Neural cell (in vitro differentiated cells): ENCODE measurements around the gene RUSC1. TPM values are rescaled to one million over a fixed set of nuclear protein-coding genes. Genes with fewer than 3 reads are reported as not detected.

Experiments used
- H2AFZ ChIP-seq: fragments of 200-600, 300-800 bp; sonication (generic), shearing (Covaris generic); 2 replicates; pipeline ENCODE4 v1.6.0; 2014; ENCODE audit warnings: low read depth, mild to moderate bottlenecking, antibody characterized with exemption, low read length, moderate library complexity
- H3F3A ChIP-seq: fragments of 200-600 bp; shearing (Covaris generic); 2 replicates; pipeline ENCODE4 v1.6.1; 2016; ENCODE audit warnings: mild to moderate bottlenecking, moderate library complexity, mixed read lengths, antibody characterized with exemption, low read length; ENCODE audit not compliant: insufficient read depth, poor library complexity, severe bottlenecking
- H3K27ac ChIP-seq: fragments of 200-600, 300-800 bp; sonication (generic), shearing (Covaris generic); 2 replicates; pipeline ENCODE4 v1.5.1; 2014; ENCODE audit warnings: mild to moderate bottlenecking, low read length, moderate library complexity
- H3K27me3 ChIP-seq: fragments of 300-800, 200-600 bp; sonication (generic), shearing (Covaris generic); 2 replicates; pipeline ENCODE4 v1.6.0; 2014; ENCODE audit warnings: mild to moderate bottlenecking, low read depth, low read length, moderate library complexity; ENCODE audit not compliant: insufficient read depth
- H3K36me3 ChIP-seq: fragments of 300-800, 200-600 bp; sonication (generic), shearing (Covaris generic); 2 replicates; pipeline ENCODE4 v1.5.1; 2014; ENCODE audit warnings: mild to moderate bottlenecking, antibody characterized with exemption, low read length, moderate library complexity; ENCODE audit not compliant: insufficient read depth
- H3K4me2 ChIP-seq: fragments of 300-800, 200-600 bp; sonication (generic), shearing (Covaris generic); 2 replicates; pipeline ENCODE4 v1.6.0; 2014; ENCODE audit warnings: mild to moderate bottlenecking, low read length
- H3K4me3 ChIP-seq: fragments of 300-800, 200-600 bp; sonication (generic), shearing (Covaris generic); 2 replicates; pipeline ENCODE4 v1.5.1; 2014; ENCODE audit warnings: mild to moderate bottlenecking, low read length, moderate library complexity
- H3K79me2 ChIP-seq: fragments of 200-600 bp; shearing (Covaris generic); replicated peaks from 2 replicates; pipeline ENCODE4 v1.6.0; 2014; ENCODE audit warnings: mild to moderate bottlenecking, low read length, moderate library complexity; ENCODE audit not compliant: insufficient read depth
- H3K9ac ChIP-seq: fragments of 300-800, 200-600 bp; sonication (generic), shearing (Covaris generic); 2 replicates; pipeline ENCODE4 v1.6.1; 2016; ENCODE audit warnings: mild to moderate bottlenecking, low read length, mixed read lengths
- H3K9me2 ChIP-seq: fragments of 200-600 bp; shearing (Covaris generic); 2 replicates; pipeline ENCODE4 v1.6.1; 2016; ENCODE audit warnings: mild to moderate bottlenecking, low read length, mixed read lengths; ENCODE audit not compliant: insufficient read depth
- H3K9me3 ChIP-seq: fragments of 200-600, 300-800 bp; sonication (generic), shearing (Covaris generic); 2 replicates; pipeline ENCODE4 v1.6.1; 2016; ENCODE audit warnings: mild to moderate bottlenecking, mixed run types, low read length, moderate library complexity, mixed read lengths
- H4K20me1 ChIP-seq: fragments of 200-600 bp; shearing (Covaris generic); 2 replicates; pipeline ENCODE4 v1.6.1; 2016; ENCODE audit warnings: mild to moderate bottlenecking, mixed run types; ENCODE audit not compliant: insufficient read depth
- EP300 ChIP-seq: fragments of 450-650 bp; conservative IDR thresholded peaks from 2 replicates; pipeline ENCODE4 v1.6.1; 2014; ENCODE audit warnings: antibody characterized with exemption, mild to moderate bottlenecking, moderate library complexity; ENCODE audit not compliant: poor library complexity, severe bottlenecking
- EZH2 ChIP-seq: fragments of 200-600, 300-800 bp; shearing (Covaris generic), sonication (generic); IDR thresholded peaks from 2 replicates; pipeline ENCODE4 v1.6.1; 2014; ENCODE audit warnings: antibody characterized with exemption, low read length, borderline replicate concordance, mild to moderate bottlenecking; ENCODE audit not compliant: insufficient read depth, poor library complexity, severe bottlenecking
- MXI1 ChIP-seq: fragments of 450-650 bp; conservative IDR thresholded peaks from 2 replicates; pipeline ENCODE4 v1.6.1; 2014; ENCODE audit warnings: antibody characterized with exemption, mild to moderate bottlenecking; ENCODE audit not compliant: poor library complexity, severe bottlenecking
- POLR2AphosphoS5 ChIP-seq: IDR thresholded peaks from 2 replicates; pipeline ENCODE4 v1.6.1; 2012
- RAD21 ChIP-seq: fragments of 450-650 bp; conservative IDR thresholded peaks from 2 replicates; pipeline ENCODE4 v1.6.1; 2014; ENCODE audit warnings: antibody characterized with exemption, mild to moderate bottlenecking, moderate library complexity
- SMC3 ChIP-seq: fragments of 450-650 bp; conservative IDR thresholded peaks from 2 replicates; pipeline ENCODE4 v1.6.1; 2014; ENCODE audit warnings: antibody characterized with exemption, mild to moderate bottlenecking, moderate library complexity; ENCODE audit not compliant: poor library complexity
- TAF1 ChIP-seq: IDR thresholded peaks from 2 replicates; pipeline ENCODE4 v1.6.1; 2012; ENCODE audit warnings: low read depth
- polyA plus RNA-seq: library from polyadenylated mRNA; depleted of rRNA; stranded (reverse); fragments of >200 nt; gene quantifications from 2 replicates; pipeline ENCODE4 v1.2.3, GENCODE V29; 2014
- TF ChIP-seq, protein P1 (sequence below): fragments of 450-650 bp; IDR thresholded peaks from 2 replicates; pipeline ENCODE4 v1.5.1; 2014; ENCODE audit warnings: antibody characterized with exemption, mild to moderate bottlenecking, moderate library complexity; ENCODE audit not compliant: poor library complexity, severe bottlenecking
- TF ChIP-seq, protein P2 (sequence below): IDR thresholded peaks from 2 replicates; pipeline ENCODE4 v1.6.1; 2012; ENCODE audit warnings: borderline replicate concordance

RUSC1 gene
- polyA plus RNA-seq, 1 donor from 2014 or later = 45.7 TPM

GRCh38 chr1:155296661-155297060, 24.0 kb upstream of the RUSC1 start:
- Histone ChIP-seq H3K36me3 (no peaks in the 10 kb centered on the region), H3K9me2 (no peaks in the 10 kb centered on the region), H3K27ac (no peak overlapping the region), H3K4me3 (no peak overlapping the region), H3K4me2 (no peak overlapping the region), H3K79me2 (no peaks in the 10 kb centered on the region), H3K9ac (no peak overlapping the region), H4K20me1 (no peaks in the 10 kb centered on the region), H2AFZ (no peak overlapping the region), H3K27me3 (peaks cover 27% of the 10 kb centered on the region), H3K9me3 (no peaks in the 10 kb centered on the region), H3F3A (no peaks in the 10 kb centered on the region)
- no peak for TF ChIP-seq RAD21
- TF ChIP-seq EZH2 = no peak
- no peak for TF ChIP-seq EP300
- no peak for TF ChIP-seq SMC3
- no peak for TF ChIP-seq TAF1
- TF ChIP-seq, protein P1, sequence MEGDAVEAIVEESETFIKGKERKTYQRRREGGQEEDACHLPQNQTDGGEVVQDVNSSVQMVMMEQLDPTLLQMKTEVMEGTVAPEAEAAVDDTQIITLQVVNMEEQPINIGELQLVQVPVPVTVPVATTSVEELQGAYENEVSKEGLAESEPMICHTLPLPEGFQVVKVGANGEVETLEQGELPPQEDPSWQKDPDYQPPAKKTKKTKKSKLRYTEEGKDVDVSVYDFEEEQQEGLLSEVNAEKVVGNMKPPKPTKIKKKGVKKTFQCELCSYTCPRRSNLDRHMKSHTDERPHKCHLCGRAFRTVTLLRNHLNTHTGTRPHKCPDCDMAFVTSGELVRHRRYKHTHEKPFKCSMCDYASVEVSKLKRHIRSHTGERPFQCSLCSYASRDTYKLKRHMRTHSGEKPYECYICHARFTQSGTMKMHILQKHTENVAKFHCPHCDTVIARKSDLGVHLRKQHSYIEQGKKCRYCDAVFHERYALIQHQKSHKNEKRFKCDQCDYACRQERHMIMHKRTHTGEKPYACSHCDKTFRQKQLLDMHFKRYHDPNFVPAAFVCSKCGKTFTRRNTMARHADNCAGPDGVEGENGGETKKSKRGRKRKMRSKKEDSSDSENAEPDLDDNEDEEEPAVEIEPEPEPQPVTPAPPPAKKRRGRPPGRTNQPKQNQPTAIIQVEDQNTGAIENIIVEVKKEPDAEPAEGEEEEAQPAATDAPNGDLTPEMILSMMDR = no peak
- no peak for TF ChIP-seq POLR2AphosphoS5
- TF ChIP-seq, protein P2, sequence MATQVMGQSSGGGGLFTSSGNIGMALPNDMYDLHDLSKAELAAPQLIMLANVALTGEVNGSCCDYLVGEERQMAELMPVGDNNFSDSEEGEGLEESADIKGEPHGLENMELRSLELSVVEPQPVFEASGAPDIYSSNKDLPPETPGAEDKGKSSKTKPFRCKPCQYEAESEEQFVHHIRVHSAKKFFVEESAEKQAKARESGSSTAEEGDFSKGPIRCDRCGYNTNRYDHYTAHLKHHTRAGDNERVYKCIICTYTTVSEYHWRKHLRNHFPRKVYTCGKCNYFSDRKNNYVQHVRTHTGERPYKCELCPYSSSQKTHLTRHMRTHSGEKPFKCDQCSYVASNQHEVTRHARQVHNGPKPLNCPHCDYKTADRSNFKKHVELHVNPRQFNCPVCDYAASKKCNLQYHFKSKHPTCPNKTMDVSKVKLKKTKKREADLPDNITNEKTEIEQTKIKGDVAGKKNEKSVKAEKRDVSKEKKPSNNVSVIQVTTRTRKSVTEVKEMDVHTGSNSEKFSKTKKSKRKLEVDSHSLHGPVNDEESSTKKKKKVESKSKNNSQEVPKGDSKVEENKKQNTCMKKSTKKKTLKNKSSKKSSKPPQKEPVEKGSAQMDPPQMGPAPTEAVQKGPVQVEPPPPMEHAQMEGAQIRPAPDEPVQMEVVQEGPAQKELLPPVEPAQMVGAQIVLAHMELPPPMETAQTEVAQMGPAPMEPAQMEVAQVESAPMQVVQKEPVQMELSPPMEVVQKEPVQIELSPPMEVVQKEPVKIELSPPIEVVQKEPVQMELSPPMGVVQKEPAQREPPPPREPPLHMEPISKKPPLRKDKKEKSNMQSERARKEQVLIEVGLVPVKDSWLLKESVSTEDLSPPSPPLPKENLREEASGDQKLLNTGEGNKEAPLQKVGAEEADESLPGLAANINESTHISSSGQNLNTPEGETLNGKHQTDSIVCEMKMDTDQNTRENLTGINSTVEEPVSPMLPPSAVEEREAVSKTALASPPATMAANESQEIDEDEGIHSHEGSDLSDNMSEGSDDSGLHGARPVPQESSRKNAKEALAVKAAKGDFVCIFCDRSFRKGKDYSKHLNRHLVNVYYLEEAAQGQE = no peak
- TF ChIP-seq MXI1 = no peak

DNA sequence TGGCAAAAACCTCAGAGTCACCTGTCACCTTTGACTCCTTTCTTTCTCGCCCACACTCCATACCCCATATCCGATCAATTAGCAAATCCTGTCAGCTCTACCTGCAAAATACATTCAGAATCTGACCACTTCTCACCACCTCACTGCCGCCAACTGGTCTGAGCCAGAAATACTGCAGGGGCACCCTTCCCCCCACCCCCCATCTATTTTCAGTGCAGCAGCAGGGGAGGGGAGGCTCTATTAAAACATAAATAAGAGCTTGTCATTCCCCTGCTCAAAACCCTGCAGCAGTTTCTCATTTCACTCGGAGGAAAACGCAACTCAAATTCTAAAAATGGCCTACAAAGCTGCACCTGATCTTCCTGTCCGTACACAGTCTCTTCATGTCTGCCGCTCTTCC, 23.3 kb upstream of the RUSC1 start:
- TF ChIP-seq EZH2 (no peak), POLR2AphosphoS5 (no peak), RAD21 (no peak), TAF1 (no peak), EP300 (no peak)
- TF ChIP-seq, protein P2 = no peak
- TF ChIP-seq, protein P1 = no peak
- Histone ChIP-seq H3K36me3 (no peaks in the 10 kb centered on the region), H3K4me3 (no peak overlapping the region), H3K9me2 (no peaks in the 10 kb centered on the region), H3F3A (no peaks in the 10 kb centered on the region), H3K27ac (no peak overlapping the region), H2AFZ (no peak overlapping the region), H4K20me1 (no peaks in the 10 kb centered on the region), H3K9ac (no peak overlapping the region), H3K9me3 (no peaks in the 10 kb centered on the region), H3K27me3 (peaks cover 27% of the 10 kb centered on the region), H3K4me2 (no peak overlapping the region), H3K79me2 (no peaks in the 10 kb centered on the region)
